Left ventricle myocardium superior (tissue), 1 donor: Measurements from ENCODE around the gene SYCP3. TPM values are rescaled to one million over a fixed set of nuclear protein-coding genes. Genes with fewer than 3 reads are reported as not detected.
A peak's percentile ranks its signal among the peaks of the same experiment; 100 is the strongest.
"Not testable (repeated sequence)": the region's sequence is repeated elsewhere in the genome, so short reads cannot be mapped to it uniquely, and the experiment has no call there.

Experiments
- ATAC-seq: fragments of 200-7000 bp; cut with Tn5 transposase; one replicate; pipeline ENCODE4 v1.9.1; 2020; ENCODE audit warnings: mild to moderate bottlenecking, moderate library complexity
- DNase-seq: peaks from one replicate; pipeline ENCODE4 v3.0.0-alpha.2; 2020
- intact Hi-C: fragments of 100-400 bp; cut with micrococcal nuclease; formaldehyde crosslinking; loops from one replicate; pipeline ENCODE4 v1.11.0; 2022
- total RNA-seq: library from RNA; stranded (reverse); fragmentation: NEBNext Ultra II Directional; extraction: Animal tissue kit (Norgen Biotek cat#: 25700); gene quantifications from one replicate; pipeline ENCODE4 v1.2.1, GENCODE V29; 2021
- donor health status: DM: no; HTN: yes; CAD: no; lungs with severe emphysema.

Gene SYCP3
- total RNA-seq, 1 donor from 2014 or later: not detected

- intact Hi-C loops: no loop called here
- no peak for DNase-seq
- ATAC-seq: no peak
Observed at GRCh38 chr12:101694297-101694848, 44.9 kb downstream of the SYCP3 start.

- ATAC-seq: no peak
- intact Hi-C loops: no loop called here
- DNase-seq: no peak
Observed at GRCh38 chr12:101691503-101692096, 47.7 kb downstream of the SYCP3 start.

GRCh38 chr12:101690544-101691098 lies 48.6 kb downstream of the SYCP3 start:
- ATAC-seq (no peak), DNase-seq (no peak)
- intact Hi-C loops: no loop called here

- DNase-seq (no peak), ATAC-seq (peak; percentile 96)
- intact Hi-C loops: no loop called here
Observed at GRCh38 chr12:101686176-101686575, 53.1 kb downstream of the SYCP3 start.

- DNase-seq (no peak), ATAC-seq (no peak)
- intact Hi-C loops: no loop called here
Observed at GRCh38 chr12:101685092-101685491, 54.2 kb downstream of the SYCP3 start.

- ATAC-seq, DNase-seq, intact Hi-C loops: not testable (repeated sequence)
Observed at GRCh38 chr12:101681627-101682026, 57.6 kb downstream of the SYCP3 start.

GRCh38 chr12:101680647-101681046 lies 58.6 kb downstream of the SYCP3 start:
- DNase-seq (no peak), ATAC-seq (peak; percentile 80)
- intact Hi-C loops: no loop called here

GRCh38 chr12:101680240-101680639 lies 59.0 kb downstream of the SYCP3 start:
- no peak for DNase-seq
- peak; percentile 90 for ATAC-seq
- intact Hi-C loops: no loop called here

Other genes with a start within 250 kb of the SYCP3 start
- 3.9 TPM for gene MYBPC1, start 144.5 kb downstream of the SYCP3 start, total RNA-seq
- 120 TPM for gene CHPT1, start 41.8 kb downstream of the SYCP3 start, total RNA-seq
- 47.8 TPM for gene GNPTAB, start 91.5 kb upstream of the SYCP3 start, total RNA-seq
- 6.2 TPM for gene DRAM1, start 138.1 kb upstream of the SYCP3 start, total RNA-seq